Activated CD8-positive, alpha-beta memory T cell treated with anti-CD3 and anti-CD28 coated beads, Interleukin-2, amount 10 ng/mL, durations not matched to agents 7 days and 5 days (primary cell): ENCODE data around the gene HAO2. TPM values are rescaled to one million over a fixed set of nuclear protein-coding genes. Genes with fewer than 3 reads are reported as not detected.

Source experiments
- ATAC-seq: fragments of 150-1000 bp; cut with Tn5 transposase; one replicate; pipeline ENCODE4 v1.10.0; 2021; ENCODE audit warnings: moderate library complexity
- CTCF ChIA-PET: fragments of 350-600 bp; sonication (Branson Sonifier 250); formaldehyde crosslinking; loops from one replicate; lab custom pipeline; 2021; ENCODE audit warnings: antibody characterized with exemption; lab: Charles Lee
- DNase-seq: peaks from one replicate; pipeline ENCODE4 v3.0.0-alpha.2; 2020
- H3K27ac Mint-ChIP-seq: one replicate; pipeline ENCODE4 v1.8.0; 2021; ENCODE audit warnings: mild to moderate bottlenecking, mixed read lengths
- H3K27me3 Mint-ChIP-seq: one replicate; pipeline ENCODE4 v1.8.0; 2021; ENCODE audit warnings: mixed read lengths
- H3K36me3 Mint-ChIP-seq: one replicate; pipeline ENCODE4 v1.8.0; 2021; ENCODE audit warnings: mild to moderate bottlenecking, mixed read lengths
- H3K4me1 Mint-ChIP-seq: one replicate; pipeline ENCODE4 v1.8.0; 2021; ENCODE audit warnings: mixed read lengths
- H3K4me3 Mint-ChIP-seq: one replicate; pipeline ENCODE4 v1.8.0; 2021; ENCODE audit warnings: mild to moderate bottlenecking, moderate library complexity, mixed read lengths
- H3K9me3 Mint-ChIP-seq: one replicate; pipeline ENCODE4 v1.8.0; 2022; ENCODE audit warnings: low read depth, mixed read lengths
- total RNA-seq, 2 experiments: library from RNA; stranded (reverse); gene quantifications; one replicate each; pipeline ENCODE4 v1.2.3, GENCODE V29; 2021

Gene HAO2
- total RNA-seq, 2 experiments from 2014 or later: not detected

DNA sequence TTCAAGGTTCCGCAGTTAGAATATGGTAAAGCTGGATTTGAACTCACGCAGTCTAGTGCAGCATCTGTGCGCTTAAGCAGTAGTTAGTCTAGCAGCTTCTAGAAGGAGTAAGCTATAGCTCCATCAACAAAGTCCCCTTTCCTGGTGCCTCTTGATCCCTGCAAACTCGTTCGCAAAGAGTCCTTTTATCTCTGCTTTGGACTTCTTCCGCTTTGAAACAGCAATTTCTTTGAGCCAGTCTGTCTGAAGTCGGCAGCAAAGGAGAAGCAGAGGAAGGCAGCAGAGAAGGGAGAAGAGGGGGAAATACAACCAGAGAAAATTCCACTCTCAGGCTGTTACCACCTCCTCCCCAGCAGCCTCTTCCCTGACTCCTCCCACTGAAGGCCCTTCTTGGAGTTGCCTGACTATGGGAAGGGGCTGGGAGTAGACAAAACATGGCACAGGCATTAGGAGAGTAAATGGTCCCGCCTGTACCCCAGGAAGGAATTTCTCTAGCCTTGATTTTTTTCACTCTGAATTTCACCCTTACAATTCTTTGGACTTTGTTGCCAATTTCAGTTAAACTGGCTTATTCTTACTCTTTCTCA, 72.2 kb downstream of the HAO2 start:
- CTCF ChIA-PET: no interaction called here
- no peak overlapping the region for H3K27ac Mint-ChIP-seq
- DNase-seq (no peak), ATAC-seq (no peak)
- no peaks in the 10 kb centered on the region for H3K9me3 Mint-ChIP-seq
- no peak overlapping the region for H3K4me3 Mint-ChIP-seq
- H3K36me3 Mint-ChIP-seq: no peaks in the 10 kb centered on the region
- H3K27me3 Mint-ChIP-seq: peaks cover 8% of the 10 kb centered on the region
- no peaks in the 10 kb centered on the region for H3K4me1 Mint-ChIP-seq

DNA sequence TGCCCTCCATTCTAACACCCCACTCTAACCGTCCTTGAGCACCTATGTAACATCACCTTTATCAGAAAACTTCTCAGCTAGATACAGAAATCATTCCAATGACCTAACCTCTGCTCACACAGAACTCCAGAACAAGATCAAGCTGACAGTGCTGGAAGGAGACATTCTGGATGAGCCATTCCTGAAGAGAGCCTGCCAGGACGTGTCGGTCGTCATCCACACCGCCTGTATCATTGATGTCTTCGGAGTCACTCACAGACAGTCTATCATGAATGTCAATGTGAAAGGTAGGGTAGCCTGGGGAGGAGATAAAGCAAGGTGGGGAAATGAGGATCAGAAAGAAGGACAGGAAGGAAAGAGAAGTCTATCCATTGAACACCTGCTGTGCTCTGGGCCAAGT, 74.2 kb downstream of the HAO2 start:
- Mint-ChIP-seq H3K27me3 (peaks cover 8% of the 10 kb centered on the region), H3K4me3 (no peak overlapping the region), H3K27ac (no peak overlapping the region), H3K9me3 (no peaks in the 10 kb centered on the region), H3K4me1 (no peaks in the 10 kb centered on the region), H3K36me3 (no peaks in the 10 kb centered on the region)
- CTCF ChIA-PET: no interaction called here
- DNase-seq (no peak), ATAC-seq (no peak)

Other genes with a start within 250 kb of the HAO2 start
- gene WARS2, start 228.1 kb upstream of the HAO2 start, total RNA-seq: 10 to 100 TPM; 12.0 to 14.0 TPM
- not detected for gene HSD3B2, start 46.4 kb downstream of the HAO2 start, total RNA-seq
- gene HSD3B1, start 138.4 kb downstream of the HAO2 start, total RNA-seq: not detected